Endodermal cell (in vitro differentiated cells): ENCODE data around the gene ARHGAP6. TPM values are rescaled to one million over a fixed set of nuclear protein-coding genes. Genes with fewer than 3 reads are reported as not detected.

Experiments used
- DNase-seq: peaks from one replicate; pipeline ENCODE4 v3.0.0-alpha.2; 2017
- H3K27ac ChIP-seq: 2 replicates; pipeline ENCODE4 v1.5.1; 2013; ENCODE audit warnings: mild to moderate bottlenecking, low read depth, low read length, moderate library complexity
- H3K27me3 ChIP-seq: 2 replicates; pipeline ENCODE4 v1.6.1; 2013; ENCODE audit warnings: mild to moderate bottlenecking, low read length, moderate library complexity; ENCODE audit not compliant: insufficient read depth, control insufficient read depth, poor library complexity, severe bottlenecking
- H3K36me3 ChIP-seq: 2 replicates; pipeline ENCODE4 v1.7.0; 2013; ENCODE audit warnings: mild to moderate bottlenecking, low read length, moderate library complexity; ENCODE audit not compliant: control insufficient read depth, insufficient read depth
- H3K4me1 ChIP-seq: one replicate; pipeline ENCODE4 v1.7.0; 2013; ENCODE audit warnings: low read length; ENCODE audit not compliant: control insufficient read depth, insufficient read depth
- H3K4me3 ChIP-seq: 2 replicates; pipeline ENCODE4 v1.5.1; 2013; ENCODE audit warnings: mild to moderate bottlenecking, low read length, moderate library complexity
- H3K9ac ChIP-seq: 2 replicates; pipeline ENCODE4 v1.6.1; 2013; ENCODE audit warnings: mild to moderate bottlenecking, low read length, moderate library complexity; ENCODE audit not compliant: poor library complexity, severe bottlenecking; ENCODE audit errors: extremely low read depth
- H3K9me3 ChIP-seq: 2 replicates; pipeline ENCODE4 v1.6.1; 2013; ENCODE audit warnings: mild to moderate bottlenecking, low read length, moderate library complexity; ENCODE audit not compliant: control insufficient read depth
- H3K27ac Mint-ChIP-seq: 2 replicates; pipeline ENCODE4 v1.8.0; 2020; ENCODE audit warnings: mixed read lengths
- H3K27me3 Mint-ChIP-seq: 2 replicates; pipeline ENCODE4 v1.8.0; 2021; ENCODE audit warnings: mild to moderate bottlenecking, mixed read lengths; ENCODE audit not compliant: insufficient read depth
- H3K36me3 Mint-ChIP-seq: 2 replicates; pipeline ENCODE4 v1.8.0; 2020; ENCODE audit warnings: low read depth, mixed read lengths
- H3K4me1 Mint-ChIP-seq: 2 replicates; pipeline ENCODE4 v1.8.0; 2020; ENCODE audit warnings: mixed read lengths
- H3K4me3 Mint-ChIP-seq: 2 replicates; pipeline ENCODE4 v1.8.0; 2020; ENCODE audit warnings: mild to moderate bottlenecking, moderate library complexity, mixed read lengths
- H3K9me3 Mint-ChIP-seq: 2 replicates; pipeline ENCODE4 v1.8.0; 2020; ENCODE audit warnings: mild to moderate bottlenecking, mixed read lengths
- CTCF ChIP-seq: fragments of 200-600 bp; sonication (generic); conservative IDR thresholded peaks from 2 replicates; pipeline ENCODE4 v1.5.0; 2021; ENCODE audit warnings: antibody characterized with exemption, mild to moderate bottlenecking
- WGBS, 2 experiments: methylation state at CpG; one replicate each; pipeline versions ENCODE4 v1.1.5 to v1.1.7; 2013; ENCODE audit warnings: missing lambda C conversion rate in 2 of 2, mixed read lengths in 1 of 2; ENCODE audit not compliant: insufficient coverage in 1 of 2, insufficient read length in 1 of 2; 5-methylcytosine and 5-hydroxymethylcytosine counted together
- total RNA-seq, 2 donors: library from RNA; stranded (reverse); fragmentation: NEBNext Ultra II Directional in 1 of 2; extraction: Animal tissue kit (Norgen Biotek cat#: 25700) in 1 of 2; gene quantifications; 2 replicates in 1 of 2; 3 replicates in 1 of 2; pipeline ENCODE4 v1.2.1, GENCODE V29; 2021

Gene ARHGAP6
- total RNA-seq, 2 donors from 2014 or later = 0.48 to 0.73 TPM

GRCh38 chrX:11272290-11272689 lies 393.4 kb downstream of the ARHGAP6 start:
- no peak overlapping the region for H3K4me3 Mint-ChIP-seq
- no peaks in the 10 kb centered on the region for H3K27me3 Mint-ChIP-seq
- no peak for DNase-seq
- H3K27ac ChIP-seq = no peak overlapping the region
- no peak for TF ChIP-seq CTCF
- peaks cover 39% of the 10 kb centered on the region for H3K9me3 Mint-ChIP-seq
- WGBS, 2 experiments = 95 to 100% methylated on average over 1 to 2 of the region's 2 CpGs
- no peaks in the 10 kb centered on the region for H3K36me3 ChIP-seq
- H3K9ac ChIP-seq = no peak overlapping the region
- no peaks in the 10 kb centered on the region for H3K9me3 ChIP-seq
- no peaks in the 10 kb centered on the region for H3K27me3 ChIP-seq
- no peak overlapping the region for H3K4me3 ChIP-seq
- H3K36me3 Mint-ChIP-seq = no peaks in the 10 kb centered on the region
- H3K4me1 Mint-ChIP-seq = peaks cover 9% of the 10 kb centered on the region
- no peak overlapping the region for H3K27ac Mint-ChIP-seq
- H3K4me1 ChIP-seq = peaks cover 2% of the 10 kb centered on the region

- no peaks in the 10 kb centered on the region for H3K36me3 Mint-ChIP-seq
- Histone ChIP-seq H3K36me3 (no peaks in the 10 kb centered on the region), H3K27me3 (no peaks in the 10 kb centered on the region), H3K9me3 (no peaks in the 10 kb centered on the region), H3K27ac (no peak overlapping the region), H3K4me3 (no peak overlapping the region), H3K4me1 (peaks cover 2% of the 10 kb centered on the region), H3K9ac (no peak overlapping the region)
- peaks cover 38% of the 10 kb centered on the region for H3K9me3 Mint-ChIP-seq
- no peak overlapping the region for H3K4me3 Mint-ChIP-seq
- 92% methylated on average over 3 of the region's 3 CpGs; no CpG with 5 or more reads in 1 of the 2 experiments for WGBS, 2 experiments
- H3K4me1 Mint-ChIP-seq = peaks cover 9% of the 10 kb centered on the region
- no peak for TF ChIP-seq CTCF
- no peak overlapping the region for H3K27ac Mint-ChIP-seq
- no peak for DNase-seq
- H3K27me3 Mint-ChIP-seq = no peaks in the 10 kb centered on the region
Measured at GRCh38 chrX:11269996-11270395, 395.7 kb downstream of the ARHGAP6 start.

GRCh38 chrX:11269006-11269405 lies 396.7 kb downstream of the ARHGAP6 start:
- no peak overlapping the region for H3K4me3 Mint-ChIP-seq
- no peaks in the 10 kb centered on the region for H3K27me3 Mint-ChIP-seq
- Histone ChIP-seq H3K36me3 (no peaks in the 10 kb centered on the region), H3K4me1 (peaks cover 2% of the 10 kb centered on the region), H3K27ac (no peak overlapping the region), H3K9me3 (no peaks in the 10 kb centered on the region), H3K9ac (no peak overlapping the region), H3K27me3 (no peaks in the 10 kb centered on the region), H3K4me3 (no peak overlapping the region)
- no peaks in the 10 kb centered on the region for H3K36me3 Mint-ChIP-seq
- TF ChIP-seq CTCF = no peak
- H3K4me1 Mint-ChIP-seq = peaks cover 9% of the 10 kb centered on the region
- whole genome bisulfite sequencing, 2 experiments = 100% methylated on average over 1 of the region's 3 CpGs; no CpG with 5 or more reads in 1 of the 2 experiments
- peaks cover 41% of the 10 kb centered on the region for H3K9me3 Mint-ChIP-seq
- H3K27ac Mint-ChIP-seq = no peak overlapping the region
- no peak for DNase-seq
